RCC 7860 (cell line): Measurements from ENCODE around the gene OR2A7.
"Not testable (repeated sequence)": the region's sequence is repeated elsewhere in the genome, so short reads cannot be mapped to it uniquely, and the experiment has no call there.

ENCODE experiments used
- DNase-seq: peaks from one replicate; pipeline ENCODE4 v3.0.0-alpha.2; 2015; ENCODE audit warnings: low spot score
- FAIRE-seq: peaks from 2 replicates; lab custom pipeline; 2012; peaks lifted over from hg19 to GRCh38; lab: Jason Lieb, UNC

The OR2A7 gene

GRCh38 chr7:144256112-144256511 lies 8.5 kb downstream of the OR2A7 start:
- DNase-seq (no peak), FAIRE-seq (no peak)

GRCh38 chr7:144255471-144255897 lies 9.1 kb downstream of the OR2A7 start:
- peak; percentile 1 for DNase-seq
- FAIRE-seq, result no peak

DNA sequence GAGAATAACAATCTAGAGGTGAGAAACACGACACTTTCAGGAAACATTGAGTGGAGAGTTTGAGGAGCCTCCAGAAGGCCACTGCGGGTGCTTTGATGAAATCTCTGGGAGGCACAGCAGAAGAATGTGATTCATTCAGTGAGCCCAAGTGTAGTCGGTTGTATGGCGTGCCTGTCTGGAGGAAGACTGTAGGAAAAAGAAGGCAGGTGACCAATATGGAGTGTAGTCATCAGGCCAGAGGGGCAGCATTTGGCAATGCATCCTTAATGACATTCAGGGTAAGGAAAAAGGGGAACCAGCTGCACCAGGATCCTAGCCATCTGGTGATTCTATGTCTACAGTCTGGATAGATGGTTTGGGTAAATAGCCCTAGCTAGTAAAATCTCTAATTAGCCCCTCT lies 12.3 kb downstream of the OR2A7 start:
- DNase-seq, FAIRE-seq: not testable (repeated sequence)

DNA sequence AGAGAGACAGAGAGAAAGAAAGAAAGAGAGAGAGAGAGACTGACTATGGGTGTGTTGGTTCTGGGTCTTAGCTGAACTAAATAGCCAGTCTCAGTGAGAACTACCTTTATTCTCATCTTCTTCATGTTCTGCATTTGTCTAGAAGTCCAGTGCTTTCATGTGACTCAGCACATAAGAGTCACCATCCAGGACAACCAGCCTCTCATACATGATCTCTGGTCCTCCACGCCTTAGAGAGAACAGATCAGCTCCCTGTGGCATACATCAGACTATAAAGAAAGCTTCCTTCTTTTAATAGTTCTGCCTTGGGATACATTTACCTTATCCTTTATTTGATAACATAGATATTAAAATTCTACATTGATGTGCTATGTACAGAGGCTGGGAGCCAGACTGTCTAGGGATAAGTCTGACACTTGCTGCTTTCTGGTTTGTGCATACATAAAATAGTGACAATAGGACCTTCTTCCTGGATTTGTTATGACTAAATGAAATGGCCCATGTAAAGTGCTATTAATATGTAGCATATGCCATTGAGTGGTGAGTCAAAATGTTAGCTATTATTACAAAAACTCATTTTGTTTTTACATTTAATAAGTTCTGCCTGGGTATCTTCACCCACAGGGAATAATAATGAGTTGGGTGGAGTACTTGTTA lies 16.8 kb downstream of the OR2A7 start:
- DNase-seq, result not testable (repeated sequence)

GRCh38 chr7:144246967-144247366 lies 17.6 kb downstream of the OR2A7 start:
- not testable (repeated sequence) for DNase-seq, FAIRE-seq

More for the DNA sequence above, 16.8 kb downstream of the OR2A7 start:
- FAIRE-seq, result not testable (repeated sequence)

DNA sequence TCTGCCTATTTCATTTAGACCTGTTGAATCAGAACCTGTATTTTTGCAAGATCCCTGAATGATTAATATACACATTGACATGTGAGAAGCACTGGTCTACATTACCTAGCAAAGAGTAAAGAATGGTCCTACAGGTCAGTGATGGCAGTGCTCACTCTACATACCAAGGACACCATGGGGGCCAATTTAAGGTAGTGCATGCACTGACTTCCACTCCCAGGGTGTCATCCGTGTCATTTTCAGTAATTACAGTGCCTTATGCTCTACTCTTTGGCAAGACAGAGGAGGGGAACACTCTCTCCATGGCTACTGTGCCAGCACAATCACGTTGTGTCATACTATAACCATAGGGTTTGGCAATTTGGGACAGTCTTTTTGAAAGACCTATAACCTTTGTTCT lies 19.2 kb downstream of the OR2A7 start:
- not testable (repeated sequence) for DNase-seq, FAIRE-seq

- FAIRE-seq, DNase-seq: not testable (repeated sequence)
Observed at GRCh38 chr7:144239365-144239764, 25.2 kb downstream of the OR2A7 start, which contains the start of gene OR2A42. Gene OR2A42, minus strand, starts transcription at chr7:144239605. Its CDS starts 6,762 bp downstream, at chr7:144232843.

GRCh38 chr7:144238530-144239082 lies 26.0 kb downstream of the OR2A7 start:
- not testable (repeated sequence) for FAIRE-seq, DNase-seq

DNA sequence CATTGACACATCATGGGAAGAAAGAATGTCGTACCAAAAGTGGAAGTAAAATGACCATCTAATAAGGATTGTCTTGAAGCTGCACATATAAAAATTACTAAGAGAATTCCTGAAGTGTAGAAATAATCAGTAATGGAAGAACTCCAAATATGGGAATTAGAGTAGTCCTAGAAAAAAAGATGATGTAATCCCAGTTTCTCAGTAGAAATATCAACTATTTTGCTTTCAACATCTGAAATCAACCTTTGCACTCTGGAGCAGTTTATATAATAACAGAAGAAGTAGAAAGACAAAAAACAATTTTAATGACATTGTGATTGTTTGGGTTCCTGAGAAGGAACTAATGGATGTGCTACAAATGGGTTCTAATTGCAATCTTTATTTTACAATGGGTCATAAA lies 31.6 kb downstream of the OR2A7 start:
- DNase-seq, FAIRE-seq: not testable (repeated sequence)

GRCh38 chr7:144231027-144231426 lies 33.6 kb downstream of the OR2A7 start:
- DNase-seq, FAIRE-seq: not testable (repeated sequence)

- not testable (repeated sequence) for FAIRE-seq
- peak; percentile 2 for DNase-seq
Observed at GRCh38 chr7:144228810-144229209, 35.8 kb downstream of the OR2A7 start.

- FAIRE-seq, result not testable (repeated sequence)
Observed at GRCh38 chr7:144226866-144227265, 37.7 kb downstream of the OR2A7 start.

GRCh38 chr7:144223675-144224074 lies 40.9 kb downstream of the OR2A7 start:
- FAIRE-seq, DNase-seq: not testable (repeated sequence)

More at GRCh38 chr7:144226866-144227265, 37.7 kb downstream of the OR2A7 start:
- not testable (repeated sequence) for DNase-seq

DNA sequence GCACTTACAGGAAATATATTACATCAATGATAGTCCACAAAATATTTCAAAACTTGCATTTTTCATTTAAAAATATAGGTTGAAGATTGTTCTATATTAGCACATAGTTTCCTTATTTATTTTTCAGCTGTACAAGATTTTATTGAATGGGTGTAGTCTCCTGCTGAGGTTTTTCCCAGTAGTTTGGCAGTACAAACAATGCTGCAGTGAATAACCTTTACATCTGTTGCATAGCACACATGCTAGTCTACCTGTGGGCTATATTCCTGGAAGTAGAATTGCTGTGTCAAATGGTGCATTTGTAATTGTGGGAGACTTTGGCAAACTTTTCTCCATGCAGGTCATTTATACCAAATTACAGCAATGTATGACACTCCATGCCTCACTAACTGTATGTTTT lies 44.1 kb downstream of the OR2A7 start:
- FAIRE-seq, DNase-seq: not testable (repeated sequence)

- DNase-seq, result not testable (repeated sequence)
- FAIRE-seq, result peak; percentile 70
Observed at GRCh38 chr7:144219149-144219548, 45.4 kb downstream of the OR2A7 start.

DNA sequence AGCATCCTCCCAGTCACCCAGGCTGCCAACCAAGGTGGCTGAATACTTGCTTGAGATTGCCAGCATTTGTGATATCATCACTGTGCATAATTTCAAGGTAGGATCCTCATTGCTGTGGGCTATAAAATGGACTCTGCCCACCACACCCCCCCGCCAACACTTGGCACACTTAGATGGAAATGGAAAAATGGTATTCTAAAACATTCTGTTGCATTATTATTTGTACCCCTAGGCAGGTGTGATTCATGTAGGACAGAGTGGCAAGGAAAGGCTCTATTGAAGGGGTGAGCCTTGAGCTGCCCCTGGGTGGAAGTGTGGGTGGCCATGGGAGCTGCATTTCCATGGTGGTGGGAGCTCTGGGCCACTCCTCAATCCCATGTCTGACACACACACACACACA lies 46.0 kb downstream of the OR2A7 start:
- not testable (repeated sequence) for FAIRE-seq

GRCh38 chr7:144217200-144217599 lies 47.4 kb downstream of the OR2A7 start:
- not testable (repeated sequence) for FAIRE-seq

More for the DNA sequence above, 46.0 kb downstream of the OR2A7 start:
- DNase-seq, result not testable (repeated sequence)

More at GRCh38 chr7:144217200-144217599, 47.4 kb downstream of the OR2A7 start:
- DNase-seq, result not testable (repeated sequence)
